Measurements from ENCODE around the gene WIZ.
"Not testable (repeated sequence)": the region's sequence is repeated elsewhere in the genome, so short reads cannot be mapped to it uniquely, and the experiment has no call there.

WIZ gene

DNA sequence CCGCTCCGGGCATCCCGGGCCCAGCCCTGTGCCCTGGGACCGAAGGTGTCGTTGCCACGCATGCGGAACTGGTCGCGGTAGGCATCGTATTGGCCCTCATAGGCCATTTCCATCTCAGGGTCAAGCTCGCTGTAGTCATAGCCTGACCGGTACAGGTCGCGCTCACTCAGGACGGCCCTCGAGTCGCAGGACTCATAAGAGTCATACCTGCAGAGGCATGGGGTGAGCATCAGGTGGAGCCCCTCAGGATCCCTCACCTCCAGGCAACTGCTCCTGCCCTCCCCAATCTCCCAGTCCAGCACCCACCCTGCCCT is 48.4 kb downstream of the WIZ start:
- DNase-seq = no peak

DNA sequence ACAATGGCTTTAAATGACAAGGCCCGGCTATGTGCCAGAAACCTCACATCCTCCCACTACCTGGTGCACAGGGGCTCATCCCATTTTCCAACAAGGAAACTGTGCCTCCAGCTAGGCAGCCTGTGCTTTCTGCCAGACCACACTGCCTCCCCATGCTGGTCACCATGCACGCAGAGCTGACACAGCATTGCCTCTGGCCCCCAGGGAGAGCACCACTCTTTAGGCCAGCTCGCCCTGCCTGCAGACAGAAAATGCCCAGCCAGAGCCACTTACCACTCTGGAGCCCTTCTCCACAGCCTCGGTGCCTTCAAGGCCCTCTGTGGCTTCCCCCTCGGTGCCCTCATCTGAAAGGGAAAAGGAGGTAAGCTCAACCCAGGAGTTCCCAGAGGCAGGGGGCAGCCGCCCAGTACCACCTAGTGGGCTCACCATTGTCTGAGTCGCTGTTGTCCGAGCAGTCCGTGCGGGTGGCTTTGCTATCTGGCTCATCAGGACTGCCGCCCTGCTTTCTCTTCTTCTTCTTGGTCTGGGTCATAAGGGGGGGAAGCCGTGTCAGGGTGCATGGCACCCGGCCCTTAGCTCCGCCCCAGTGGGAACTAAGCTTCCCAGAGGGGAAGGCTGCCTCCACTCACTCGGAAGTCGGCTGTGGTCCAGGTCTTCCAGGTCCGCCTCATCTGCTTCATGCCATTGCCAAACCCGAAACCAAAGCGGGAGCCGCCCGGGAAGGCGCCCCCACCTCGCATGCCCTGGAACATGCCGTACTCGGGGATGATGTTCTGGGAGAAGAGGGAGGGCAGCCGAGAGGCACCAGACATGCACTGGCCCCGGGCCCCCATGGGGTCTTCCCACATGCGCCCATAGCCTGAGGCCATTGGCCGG is 49.0 kb downstream of the WIZ start:
- DNase-seq = no peak

DNA sequence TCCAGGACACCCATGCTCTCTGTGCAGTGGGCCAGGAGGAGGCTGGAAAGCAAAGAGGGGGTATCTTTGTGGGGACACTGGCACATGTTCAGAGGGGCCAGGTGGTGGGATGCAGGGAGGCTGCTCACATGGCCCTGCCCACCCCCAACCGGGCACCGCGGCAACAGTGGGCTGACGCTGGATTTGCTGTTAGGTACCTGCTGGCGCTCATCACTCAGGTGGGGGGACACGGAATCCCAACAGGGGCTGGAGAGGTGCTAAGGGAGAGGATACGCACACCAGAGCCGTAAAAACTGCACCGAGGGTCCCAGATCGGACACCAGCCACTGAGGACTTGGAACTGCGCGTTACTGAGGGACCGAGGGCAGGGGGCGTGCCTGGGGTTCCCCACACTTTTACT is 50.1 kb downstream of the WIZ start:
- no peak for DNase-seq

DNA sequence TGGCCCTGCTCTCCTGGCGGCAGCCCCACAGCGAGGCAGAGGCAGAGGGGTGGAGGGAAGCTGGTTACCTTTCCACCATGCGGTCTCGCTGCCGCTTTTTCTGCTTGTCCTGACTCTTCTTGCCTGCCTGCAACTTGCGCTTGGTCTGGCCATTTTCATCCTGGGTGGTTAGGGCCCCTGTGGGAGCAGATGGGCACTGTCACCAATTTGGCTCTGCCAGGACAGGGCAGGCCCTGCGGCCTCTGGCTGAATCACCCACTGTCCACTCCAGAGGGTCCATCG is 50.6 kb downstream of the WIZ start:
- DNase-seq = no peak

DNA sequence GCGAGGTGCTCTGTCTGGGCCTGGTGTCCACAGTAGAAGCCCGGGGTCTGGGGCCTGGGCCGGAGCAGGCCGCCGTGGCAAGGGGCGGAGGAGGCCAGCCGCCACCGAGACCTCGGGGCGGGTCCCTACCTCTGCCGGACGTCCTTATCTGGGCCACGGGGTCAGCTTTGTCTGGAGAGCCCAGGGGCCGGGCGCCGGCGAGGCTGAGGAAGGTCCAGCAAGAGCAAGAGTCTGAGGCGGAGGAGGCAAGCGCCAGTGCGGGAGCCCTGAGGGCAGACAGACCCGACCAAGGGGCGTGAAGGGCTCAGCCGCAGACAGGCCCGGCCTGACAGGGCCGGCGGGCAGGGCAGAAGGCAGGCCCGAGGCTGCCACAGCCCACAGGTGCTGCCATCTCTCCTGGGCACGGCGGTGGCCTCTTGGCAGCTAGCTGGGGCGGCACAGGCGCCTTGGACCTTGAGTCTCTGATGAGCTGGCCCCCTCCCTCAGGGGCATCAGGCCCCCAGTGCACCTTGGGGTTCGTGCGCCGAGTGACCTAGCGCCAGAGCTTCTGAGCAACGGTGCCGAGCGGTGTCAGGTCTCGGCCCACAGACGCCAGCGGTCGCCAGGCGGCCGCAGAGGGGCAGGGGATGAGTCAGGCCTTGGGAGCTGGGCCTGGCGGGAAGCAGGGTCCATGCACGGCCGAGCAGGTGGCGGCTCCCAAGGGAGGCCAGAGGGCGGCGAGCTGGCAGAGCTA is 51.1 kb downstream of the WIZ start:
- DNase-seq = no peak

DNA sequence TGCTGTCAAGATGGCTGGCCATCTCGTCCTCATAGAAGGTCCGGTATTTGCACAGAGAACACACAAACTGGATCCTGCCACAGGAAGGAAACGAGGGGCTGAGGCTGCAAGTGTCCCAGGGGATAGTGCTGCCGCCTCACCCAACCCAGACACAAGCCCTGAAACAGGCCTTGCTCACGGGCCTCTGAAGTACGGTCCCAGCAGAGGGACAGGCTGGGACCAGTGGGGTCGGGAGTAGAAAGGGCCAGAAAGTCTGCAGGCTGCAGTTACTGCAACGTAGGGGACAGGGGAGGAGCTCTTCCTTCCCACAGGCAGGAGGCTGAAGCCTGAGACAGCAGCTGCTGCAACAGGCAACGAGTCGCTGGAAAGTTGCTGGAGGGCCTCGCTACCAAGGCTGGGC is 52.0 kb downstream of the WIZ start:
- DNase-seq = no peak

DNA sequence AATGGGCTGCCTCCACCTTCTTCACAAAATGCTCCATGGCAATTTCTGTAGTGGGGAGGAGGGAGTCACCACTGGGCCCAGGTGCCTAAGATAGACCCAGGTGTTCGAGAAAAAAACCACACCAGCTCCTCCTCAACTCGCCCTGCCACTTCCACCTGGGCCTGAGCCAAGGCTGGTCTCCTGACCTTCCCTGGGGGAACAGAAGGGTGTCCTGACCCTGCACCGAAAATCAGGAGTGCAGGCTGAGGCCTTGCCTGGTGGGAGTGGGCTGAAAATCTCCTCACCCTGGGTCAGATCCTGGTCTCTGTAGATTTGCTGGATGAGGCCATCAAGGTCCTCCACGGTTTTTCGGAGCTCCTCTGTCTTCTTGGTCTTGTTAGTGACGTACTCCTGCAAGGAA is 52.5 kb downstream of the WIZ start:
- no peak for DNase-seq

DNA sequence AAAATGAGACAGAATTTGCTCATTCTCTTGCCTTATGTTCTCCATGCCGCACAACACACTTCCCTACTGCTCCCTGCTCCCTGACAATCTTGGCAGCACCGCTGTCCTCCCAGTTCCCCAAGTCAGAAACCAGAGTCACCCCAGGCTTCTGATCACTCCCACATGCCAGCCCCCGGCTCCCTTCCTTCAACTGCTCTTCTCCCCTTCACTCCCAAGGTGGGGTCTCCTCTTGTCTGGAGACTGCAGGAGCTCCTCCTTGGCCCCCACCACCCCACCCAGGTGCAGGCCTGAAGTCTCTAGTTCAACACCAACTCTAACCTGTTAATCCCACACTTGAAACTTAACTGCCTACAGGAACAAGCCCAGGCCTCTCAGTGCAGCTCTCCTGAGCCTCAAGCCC is 53.3 kb downstream of the WIZ start:
- DNase-seq = no peak

DNA sequence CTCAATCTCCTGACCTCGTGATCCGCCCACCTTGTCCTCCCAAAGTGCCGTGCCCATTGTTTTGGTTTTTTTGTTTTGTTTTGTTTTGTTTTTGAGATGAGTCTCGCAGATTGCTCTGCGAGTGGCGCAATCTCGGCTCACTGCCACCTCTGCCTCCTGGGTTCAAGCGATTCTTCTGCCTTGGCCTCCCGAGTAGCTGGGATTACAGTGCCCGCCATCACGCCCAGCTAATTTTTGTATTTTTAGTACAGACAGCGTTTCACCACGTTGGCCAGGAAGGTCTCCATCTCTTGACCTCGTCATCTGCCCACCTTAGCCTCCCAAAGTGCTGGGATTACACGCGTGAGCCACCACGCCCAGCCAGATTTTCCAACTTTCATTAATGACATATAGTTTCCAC is 54.5 kb downstream of the WIZ start:
- DNase-seq = not testable (repeated sequence)

DNA sequence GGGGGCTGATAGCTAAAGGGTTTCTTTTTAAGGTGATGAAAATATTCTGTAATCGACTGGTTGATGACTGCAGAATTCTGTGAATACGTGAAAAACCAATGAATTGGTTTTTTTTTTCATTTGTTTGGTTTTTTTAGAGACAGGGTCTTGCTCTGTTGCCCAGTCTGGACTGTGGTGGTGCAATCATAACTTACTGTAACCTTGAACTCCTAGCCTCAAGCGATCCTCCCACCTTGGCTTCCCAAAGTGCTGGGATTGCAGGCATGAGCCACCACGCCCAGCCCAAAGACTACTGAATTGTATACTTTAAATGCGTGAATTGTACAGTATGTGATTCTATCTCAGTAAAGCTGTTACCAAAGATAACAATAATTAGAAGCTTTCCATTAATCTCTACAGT is 55.3 kb downstream of the WIZ start:
- DNase-seq = no peak

DNA sequence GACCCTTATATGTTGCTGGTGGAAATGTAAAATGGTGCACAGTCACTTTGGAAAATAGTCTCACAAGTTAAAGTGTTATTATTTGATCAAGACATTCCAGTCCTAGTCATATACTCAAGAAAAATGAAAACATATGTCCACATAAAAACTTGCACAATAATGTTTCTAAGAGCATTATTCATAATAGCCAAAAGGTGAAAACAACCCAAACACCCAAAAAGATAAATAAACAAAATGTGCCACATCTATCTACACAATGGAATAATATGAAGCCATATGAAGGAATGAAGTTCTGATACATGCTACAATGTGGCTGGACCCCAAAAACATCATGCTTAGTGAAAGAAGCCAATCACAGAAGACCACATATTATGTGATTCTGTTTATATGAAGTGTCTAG is 55.8 kb downstream of the WIZ start:
- DNase-seq = no peak

DNA sequence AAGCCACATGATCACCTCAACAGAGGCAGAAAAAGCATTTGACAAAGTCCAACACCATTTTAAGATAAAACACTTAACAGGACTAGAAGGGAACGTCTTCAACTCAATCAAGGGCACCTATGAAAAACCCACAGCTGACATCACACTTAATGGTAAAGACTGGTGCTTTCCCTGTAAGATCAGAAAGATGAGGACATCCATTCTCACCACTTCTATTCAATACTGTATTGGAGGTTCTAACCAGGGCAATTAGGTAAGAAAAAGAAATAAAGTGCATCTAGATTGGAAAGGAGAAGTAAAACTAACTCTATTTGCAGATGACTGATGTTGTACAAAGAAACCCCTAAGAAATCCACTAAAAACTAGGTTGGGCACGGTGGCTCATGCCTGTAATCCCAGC is 58.9 kb downstream of the WIZ start:
- no peak for DNase-seq

DNA sequence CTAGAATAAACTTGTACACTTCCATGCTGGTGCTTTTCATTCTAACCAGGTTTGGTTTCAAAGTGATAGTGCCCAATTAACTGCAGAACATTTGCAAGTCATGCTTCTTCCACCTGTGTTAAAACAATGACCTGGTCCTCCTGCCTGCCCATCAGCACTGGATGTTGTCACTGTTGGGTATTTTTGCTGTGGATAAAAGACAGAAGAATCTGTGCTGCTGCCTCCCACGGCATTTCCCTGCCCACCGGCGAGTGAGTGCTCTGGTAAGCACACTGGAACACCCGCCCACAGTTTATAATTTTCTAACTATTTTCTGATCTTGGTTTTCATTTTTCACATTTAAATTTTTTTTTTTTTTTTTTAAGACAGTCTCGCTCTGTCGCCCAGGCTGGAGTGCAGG is 67.9 kb downstream of the WIZ start:
- no peak for DNase-seq

DNA sequence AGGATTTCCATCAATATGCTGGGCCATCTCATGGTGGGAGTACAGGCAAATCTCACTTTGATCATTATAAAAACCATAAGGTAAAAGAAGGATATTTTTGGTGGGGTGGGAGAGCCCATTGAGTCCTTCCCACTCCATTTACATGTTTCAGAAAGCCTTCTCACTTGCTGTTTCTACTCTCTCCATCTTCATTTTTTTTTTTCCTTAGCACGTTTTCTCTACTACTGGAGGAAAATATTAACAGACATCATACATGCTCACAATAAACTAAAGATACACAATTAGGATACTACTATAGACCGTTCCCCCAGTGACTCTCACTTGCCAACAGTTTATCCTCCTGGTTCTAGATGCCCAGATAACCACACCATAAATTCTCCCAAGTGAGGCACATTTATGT is 68.3 kb downstream of the WIZ start:
- DNase-seq = no peak

DNA sequence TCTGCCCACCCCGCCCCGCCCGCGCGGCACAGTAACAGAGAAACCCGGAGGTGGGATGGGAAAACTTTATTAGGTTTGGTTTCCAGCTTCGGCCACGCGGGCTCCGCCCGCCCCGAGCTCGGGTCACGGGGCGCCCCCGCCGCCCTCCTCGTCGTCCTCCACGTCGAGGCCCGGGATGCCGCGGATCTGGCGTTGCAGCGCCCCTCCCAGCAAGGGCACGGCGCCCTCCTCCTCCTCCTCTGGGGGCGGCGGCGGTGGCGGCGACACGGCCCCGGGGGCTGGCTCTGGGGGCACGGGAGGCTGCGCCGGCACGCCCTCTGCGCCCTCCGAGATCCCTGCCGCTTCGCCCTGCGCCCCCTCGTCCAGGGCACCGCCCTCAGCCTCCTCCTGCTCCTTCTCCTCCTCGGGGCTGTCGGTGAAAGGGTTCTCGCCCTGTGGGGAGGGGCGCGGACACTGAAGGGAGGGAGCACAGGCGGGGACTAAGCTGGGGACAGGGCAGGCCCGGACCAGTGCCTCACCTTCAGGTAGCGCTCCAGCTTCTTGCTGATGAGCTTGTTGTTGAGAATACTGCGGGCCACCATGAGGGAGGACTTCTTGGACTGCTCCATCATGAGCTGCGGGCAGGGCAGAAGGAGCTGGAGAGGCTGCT is 69.6 kb downstream of the WIZ start:
- DNase-seq = no peak

DNA sequence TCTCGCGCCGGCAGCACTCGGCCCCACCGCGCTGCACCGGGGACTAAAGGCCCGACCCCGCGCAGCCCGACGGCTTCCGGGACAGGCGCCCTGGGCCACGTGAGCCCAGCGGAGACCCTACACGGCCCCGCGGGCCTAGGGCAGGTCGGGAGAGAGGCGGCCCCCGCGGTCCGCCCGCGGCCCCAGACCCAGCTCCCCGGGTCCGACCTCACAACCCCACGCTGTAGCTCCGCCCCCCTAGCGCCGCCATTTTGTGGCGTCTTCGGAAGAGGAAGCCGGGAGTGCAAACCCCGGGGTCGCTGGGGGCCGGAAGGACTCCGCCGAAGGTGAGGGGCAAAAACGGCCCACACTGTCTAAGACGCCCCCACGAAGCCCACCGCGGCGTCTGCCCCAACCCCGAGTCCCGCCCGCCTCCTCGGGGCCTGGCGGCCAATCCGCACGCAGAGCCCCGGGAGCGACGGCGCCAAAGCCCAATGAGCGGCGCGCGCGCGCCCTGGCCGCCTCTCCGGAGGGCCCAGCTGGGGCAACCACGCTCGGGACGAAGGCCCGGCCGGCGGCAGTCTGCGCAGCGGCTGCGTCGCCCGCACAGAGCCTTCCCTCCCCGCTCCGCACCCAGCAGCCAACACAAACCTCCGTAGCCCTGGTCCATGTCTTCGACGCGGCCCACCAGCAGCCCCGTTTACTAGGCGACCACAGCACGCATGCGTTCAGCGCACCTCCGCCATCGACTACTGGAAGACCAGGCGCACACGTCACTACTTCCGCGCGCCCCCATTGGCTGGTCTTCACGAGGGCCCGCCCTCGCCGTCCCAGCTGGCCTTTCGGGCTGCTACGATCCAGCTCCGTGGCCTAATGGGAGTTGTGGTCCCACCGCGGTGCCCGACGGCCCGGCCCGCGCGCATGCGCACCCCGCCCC is 70.4 kb downstream of the WIZ start, which contains the start of gene AKAP8:
Gene AKAP8 (minus strand): TSS at position 705 of the 916 bp plus-strand sequence. CDS start 56 bp downstream, at position 649.
- peak; percentile 92 for DNase-seq

DNA sequence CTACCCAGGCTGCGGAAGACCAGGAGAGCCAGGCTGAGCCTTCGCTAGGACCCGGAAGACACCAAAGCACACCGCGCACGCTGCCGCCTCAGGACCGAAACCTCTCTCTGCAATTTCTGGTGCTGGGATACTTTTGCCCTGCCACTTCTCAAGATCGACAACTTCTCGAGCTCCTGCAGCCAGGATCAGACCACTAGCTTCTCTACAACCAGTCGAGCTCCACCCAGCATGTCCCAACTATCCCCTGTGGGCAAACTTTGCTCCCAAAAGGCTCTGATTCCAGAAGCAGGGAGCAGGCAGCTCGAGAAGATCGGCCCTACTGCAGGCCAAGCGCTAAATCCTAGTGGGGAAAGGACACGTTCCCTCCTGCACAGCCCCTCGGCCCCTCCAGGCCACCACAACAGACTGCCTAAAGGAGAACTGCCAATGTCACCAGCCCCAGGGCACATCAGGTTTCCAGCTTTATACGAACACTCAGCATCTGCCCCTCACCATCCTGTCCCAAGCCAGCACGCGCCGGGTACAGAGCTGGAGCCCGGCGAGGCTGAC is 71.1 kb downstream of the WIZ start:
- DNase-seq = no peak

DNA sequence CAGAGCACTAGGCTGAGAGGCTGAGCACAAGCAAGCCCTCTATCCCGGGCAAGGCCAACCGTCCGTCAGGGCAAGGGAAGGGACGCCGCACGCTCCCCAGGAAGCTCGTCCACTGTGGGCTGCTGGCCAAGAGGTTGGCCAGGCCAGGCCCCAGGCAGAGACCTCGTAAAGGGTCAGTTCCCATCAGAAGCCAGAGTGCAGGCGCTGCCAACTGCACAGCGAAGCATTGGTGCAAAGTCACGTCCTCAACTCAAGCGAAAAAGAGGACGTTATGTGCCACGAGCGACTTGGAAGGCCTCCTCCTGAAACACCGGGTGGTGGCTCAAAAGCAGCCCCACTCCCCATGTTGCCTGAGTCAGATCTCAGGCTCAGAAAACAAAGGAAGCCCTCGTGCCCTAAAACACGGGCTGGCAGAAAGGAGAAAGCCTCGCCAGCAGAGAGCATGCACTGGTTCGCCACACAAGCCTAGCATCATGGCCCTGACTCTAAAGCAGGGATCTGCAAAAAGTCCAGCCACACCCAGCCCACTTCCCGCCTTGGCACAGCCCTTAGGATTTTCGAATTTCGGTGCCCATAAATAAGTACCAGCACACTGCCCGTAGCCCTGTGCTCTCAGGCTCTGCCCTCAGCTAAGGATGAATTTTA is 74.8 kb downstream of the WIZ start:
- DNase-seq = no peak

DNA sequence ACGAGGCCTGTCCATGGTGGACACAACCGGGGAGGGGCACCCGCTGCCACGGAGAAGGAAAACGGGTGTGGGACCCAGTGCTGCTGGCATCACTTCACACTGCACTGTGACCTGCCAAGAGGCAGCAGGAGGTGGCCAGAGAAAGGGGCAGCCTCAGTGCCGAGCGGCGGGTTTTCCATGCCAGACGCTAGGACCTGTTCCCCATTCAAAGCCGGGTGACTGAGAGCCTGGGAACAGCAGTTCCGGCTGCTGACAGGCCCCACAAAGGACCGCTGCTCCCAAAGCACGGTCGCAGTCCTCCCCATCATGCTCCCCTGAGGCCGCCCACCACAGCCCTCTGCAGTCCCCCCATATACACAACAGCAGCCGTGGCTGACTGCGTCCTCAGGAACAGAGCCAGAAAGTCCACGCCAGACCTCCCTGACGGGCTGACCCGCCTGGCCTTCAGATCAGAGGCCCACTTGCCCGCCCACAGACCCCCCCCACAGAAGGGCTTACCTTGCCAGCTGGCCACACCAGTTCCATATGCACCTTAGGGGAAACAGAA is 75.6 kb downstream of the WIZ start:
- DNase-seq = no peak

DNA sequence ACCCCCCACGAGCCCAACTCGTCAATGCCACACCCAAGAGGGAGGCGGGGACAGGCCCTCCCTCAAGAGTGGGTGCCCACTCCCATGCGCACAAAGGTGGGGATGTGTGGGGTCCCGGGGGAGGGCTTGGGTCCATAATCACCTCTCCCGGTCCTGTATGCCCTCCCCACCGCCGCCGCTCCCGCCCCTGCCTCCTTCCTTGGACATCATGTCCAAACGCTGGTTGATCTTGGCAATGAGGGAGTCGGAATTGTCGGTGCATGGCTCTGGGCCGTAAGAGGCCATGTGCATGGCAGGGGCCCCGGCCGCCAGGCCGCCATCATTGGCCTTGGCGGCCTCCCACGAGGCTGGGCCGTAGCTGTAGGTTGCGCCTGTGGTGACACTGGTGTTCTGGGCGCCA is 76.1 kb downstream of the WIZ start:
- DNase-seq = no peak

DNA sequence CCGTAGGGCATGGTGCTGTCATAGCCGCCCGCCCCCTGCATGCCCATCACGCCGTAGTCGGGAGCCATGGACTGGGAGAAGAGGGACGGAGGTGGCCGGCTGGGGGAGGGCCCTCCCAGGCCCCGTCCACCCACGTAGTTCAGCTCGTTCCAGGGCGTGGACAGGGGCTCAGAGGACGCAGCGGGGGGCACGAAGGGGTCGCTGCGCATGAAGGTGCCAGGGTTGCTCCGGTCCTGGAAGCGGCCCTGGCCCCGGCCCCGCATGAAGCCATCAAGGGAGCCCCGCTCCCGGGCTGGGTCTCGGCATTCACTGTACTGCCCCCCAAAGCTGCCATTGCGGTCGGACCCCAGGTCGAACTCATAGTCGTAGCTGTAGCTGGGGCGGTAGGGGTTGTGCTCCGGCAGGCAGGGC is 76.9 kb downstream of the WIZ start:
- DNase-seq = no peak

DNA sequence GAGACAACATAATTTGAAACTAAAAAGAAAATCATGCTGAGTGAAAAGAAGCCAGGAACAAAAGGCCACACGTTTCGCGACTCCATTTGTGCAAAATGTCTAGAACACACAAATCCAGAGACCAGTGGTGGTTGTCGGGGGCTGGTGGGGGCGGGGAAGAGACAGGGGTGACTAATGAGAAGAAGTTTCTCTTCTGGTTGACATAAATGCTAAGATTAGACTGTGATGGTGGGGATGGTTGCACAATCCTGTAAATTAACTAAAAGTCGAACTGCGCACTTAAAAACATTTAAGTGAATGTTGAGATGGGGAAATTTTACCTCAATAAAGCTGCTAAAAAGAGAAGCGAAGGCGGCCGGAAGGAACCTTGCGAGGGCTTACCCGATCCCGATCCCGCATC is 77.3 kb downstream of the WIZ start:
- DNase-seq = no peak

All from NCI-H524 treated with DMSO at 0.1 percent for 48 hours (cell line).